UCSD-AML1 (cell line): ENCODE results near the gene ICA1.
A peak's percentile ranks its signal among the peaks of the same experiment; 100 is the strongest.
"Not testable (repeated sequence)": the region's sequence is repeated elsewhere in the genome, so short reads cannot be mapped to it uniquely, and the experiment has no call there.

Experiments used
- DNase-seq: peaks from one replicate; lab custom pipeline; 2025; ENCODE audit not compliant: unreplicated experiment; lab: John Stamatoyannopoulos, UW

The ICA1 gene

GRCh38 chr7:8261711-8262695, at the start of gene ICA1:
Gene ICA1, minus strand, starts transcription at chr7:8262167. Its CDS starts 26,241 bp downstream, at chr7:8235926.
- DNase-seq = peak; percentile 69

GRCh38 chr7:8310876-8311275, 48.9 kb upstream of the ICA1 start:
- no peak for DNase-seq

GRCh38 chr7:8305625-8306388, 43.8 kb upstream of the ICA1 start:
- no peak for DNase-seq

GRCh38 chr7:8305104-8305503, 43.1 kb upstream of the ICA1 start:
- DNase-seq = no peak

- no peak for DNase-seq
These were observed 42.0 kb upstream of the ICA1 start for GRCh38 chr7:8303904-8304528.

GRCh38 chr7:8297023-8297422, 35.1 kb upstream of the ICA1 start:
- not testable (repeated sequence) for DNase-seq

- no peak for DNase-seq
These were observed 34.3 kb upstream of the ICA1 start for GRCh38 chr7:8296362-8296659.

GRCh38 chr7:8295638-8296361, 33.8 kb upstream of the ICA1 start:
- no peak for DNase-seq

GRCh38 chr7:8291397-8292141, 29.6 kb upstream of the ICA1 start:
- DNase-seq = no peak

- DNase-seq = no peak
These were observed 28.8 kb upstream of the ICA1 start for GRCh38 chr7:8290645-8291308.

GRCh38 chr7:8286118-8286517, 24.2 kb upstream of the ICA1 start:
- no peak for DNase-seq

GRCh38 chr7:8285155-8285554, 23.2 kb upstream of the ICA1 start:
- DNase-seq = no peak

GRCh38 chr7:8284606-8285005, 22.6 kb upstream of the ICA1 start:
- no peak for DNase-seq

GRCh38 chr7:8283968-8284367, 22.0 kb upstream of the ICA1 start:
- no peak for DNase-seq

- DNase-seq = no peak
These were observed 20.9 kb upstream of the ICA1 start for GRCh38 chr7:8282871-8283270.

GRCh38 chr7:8282162-8282561, 20.2 kb upstream of the ICA1 start:
- DNase-seq = no peak

GRCh38 chr7:8278183-8278582, 16.2 kb upstream of the ICA1 start:
- DNase-seq = no peak

- no peak for DNase-seq
These were observed 15.5 kb upstream of the ICA1 start for GRCh38 chr7:8277394-8277982.

GRCh38 chr7:8274589-8274988, 12.6 kb upstream of the ICA1 start:
- DNase-seq = no peak
